ENCODE results near the gene SYT13.

Gene SYT13

GRCh38 chr11:45280449-45280848, 5.7 kb downstream of the SYT13 start:
- Histone ChIP-seq H3K27me3 (ENCODE audit: insufficient read depth, poor library complexity, severe bottlenecking) (peaks cover 16% of the 10 kb centered on the region), H3K27ac (ENCODE audit: poor library complexity, severe bottlenecking) (no peak overlapping the region), H3K4me1 (ENCODE audit: insufficient read depth, poor library complexity, severe bottlenecking) (no peaks in the 10 kb centered on the region), H3K4me3 (ENCODE audit: severe bottlenecking) (no peak overlapping the region), H3K36me3 (ENCODE audit: low read depth) (no peaks in the 10 kb centered on the region), H3K9me3 (ENCODE audit: severe bottlenecking) (no peaks in the 10 kb centered on the region)
- no peak for TF ChIP-seq CTCF (IDR thresholded peaks at IDR 0.05; ENCODE audit: poor library complexity, severe bottlenecking)
- ATAC-seq (ENCODE audit: low read depth) (no peak), DNase-seq (ENCODE audit: low spot score) (no peak)

GRCh38 chr11:45279645-45280044, 6.5 kb downstream of the SYT13 start:
- Histone ChIP-seq H3K36me3 (ENCODE audit: low read depth) (no peaks in the 10 kb centered on the region), H3K4me3 (ENCODE audit: severe bottlenecking) (no peak overlapping the region), H3K9me3 (ENCODE audit: severe bottlenecking) (no peaks in the 10 kb centered on the region), H3K27ac (ENCODE audit: poor library complexity, severe bottlenecking) (no peak overlapping the region), H3K27me3 (ENCODE audit: insufficient read depth, poor library complexity, severe bottlenecking) (peaks cover 8% of the 10 kb centered on the region), H3K4me1 (ENCODE audit: insufficient read depth, poor library complexity, severe bottlenecking) (no peaks in the 10 kb centered on the region)
- ATAC-seq (ENCODE audit: low read depth) (no peak), DNase-seq (ENCODE audit: low spot score) (no peak)
- TF ChIP-seq CTCF (IDR thresholded peaks at IDR 0.05; ENCODE audit: poor library complexity, severe bottlenecking), result no peak

- no peak overlapping the region for H3K4me3 ChIP-seq (ENCODE audit: severe bottlenecking)
- no peak overlapping the region for H3K27ac ChIP-seq (ENCODE audit: poor library complexity, severe bottlenecking)
- no peak for TF ChIP-seq CTCF (IDR thresholded peaks at IDR 0.05; ENCODE audit: poor library complexity, severe bottlenecking)
- ATAC-seq (ENCODE audit: low read depth), result no peak
- H3K4me1 ChIP-seq (ENCODE audit: insufficient read depth, poor library complexity, severe bottlenecking), result no peaks in the 10 kb centered on the region
- H3K9me3 ChIP-seq (ENCODE audit: severe bottlenecking), result no peaks in the 10 kb centered on the region
- peaks cover under 1% of the 10 kb centered on the region for H3K27me3 ChIP-seq (ENCODE audit: insufficient read depth, poor library complexity, severe bottlenecking)
- no peaks in the 10 kb centered on the region for H3K36me3 ChIP-seq (ENCODE audit: low read depth)
- no peak for DNase-seq (ENCODE audit: low spot score)
Observed at GRCh38 chr11:45278714-45279113, 7.4 kb downstream of the SYT13 start.

GRCh38 chr11:45275828-45276227, 10.3 kb downstream of the SYT13 start:
- H3K4me1 ChIP-seq (ENCODE audit: insufficient read depth, poor library complexity, severe bottlenecking), result no peaks in the 10 kb centered on the region
- H3K4me3 ChIP-seq (ENCODE audit: severe bottlenecking), result no peak overlapping the region
- no peak for DNase-seq (ENCODE audit: low spot score)
- TF ChIP-seq CTCF (IDR thresholded peaks at IDR 0.05; ENCODE audit: poor library complexity, severe bottlenecking), result no peak
- no peaks in the 10 kb centered on the region for H3K36me3 ChIP-seq (ENCODE audit: low read depth)
- no peaks in the 10 kb centered on the region for H3K27me3 ChIP-seq (ENCODE audit: insufficient read depth, poor library complexity, severe bottlenecking)
- H3K27ac ChIP-seq (ENCODE audit: poor library complexity, severe bottlenecking), result no peak overlapping the region
- H3K9me3 ChIP-seq (ENCODE audit: severe bottlenecking), result no peaks in the 10 kb centered on the region
- ATAC-seq (ENCODE audit: low read depth), result no peak

GRCh38 chr11:45274206-45274605, 11.9 kb downstream of the SYT13 start:
- TF ChIP-seq CTCF (IDR thresholded peaks at IDR 0.05; ENCODE audit: poor library complexity, severe bottlenecking), result no peak
- H3K36me3 ChIP-seq (ENCODE audit: low read depth), result no peaks in the 10 kb centered on the region

More at GRCh38 chr11:45274206-45274605, 11.9 kb downstream of the SYT13 start:
- ATAC-seq (ENCODE audit: low read depth), result no peak
- Histone ChIP-seq H3K9me3 (ENCODE audit: severe bottlenecking) (no peaks in the 10 kb centered on the region), H3K27ac (ENCODE audit: poor library complexity, severe bottlenecking) (no peak overlapping the region), H3K27me3 (ENCODE audit: insufficient read depth, poor library complexity, severe bottlenecking) (no peaks in the 10 kb centered on the region), H3K4me3 (ENCODE audit: severe bottlenecking) (no peak overlapping the region), H3K4me1 (ENCODE audit: insufficient read depth, poor library complexity, severe bottlenecking) (no peaks in the 10 kb centered on the region)
- no peak for DNase-seq (ENCODE audit: low spot score)

All from RWPE2 (cell line).